Endothelial cell of hepatic sinusoid (primary cell): Measurements from ENCODE around the gene MECP2.

ENCODE experiments used
- in situ Hi-C: cut with HindIII; loops from 2 replicates; pipeline ENCODE4 v1.10.0; 2017; ENCODE audit warnings: low sequenced_read_pairs

MECP2 gene

DNA sequence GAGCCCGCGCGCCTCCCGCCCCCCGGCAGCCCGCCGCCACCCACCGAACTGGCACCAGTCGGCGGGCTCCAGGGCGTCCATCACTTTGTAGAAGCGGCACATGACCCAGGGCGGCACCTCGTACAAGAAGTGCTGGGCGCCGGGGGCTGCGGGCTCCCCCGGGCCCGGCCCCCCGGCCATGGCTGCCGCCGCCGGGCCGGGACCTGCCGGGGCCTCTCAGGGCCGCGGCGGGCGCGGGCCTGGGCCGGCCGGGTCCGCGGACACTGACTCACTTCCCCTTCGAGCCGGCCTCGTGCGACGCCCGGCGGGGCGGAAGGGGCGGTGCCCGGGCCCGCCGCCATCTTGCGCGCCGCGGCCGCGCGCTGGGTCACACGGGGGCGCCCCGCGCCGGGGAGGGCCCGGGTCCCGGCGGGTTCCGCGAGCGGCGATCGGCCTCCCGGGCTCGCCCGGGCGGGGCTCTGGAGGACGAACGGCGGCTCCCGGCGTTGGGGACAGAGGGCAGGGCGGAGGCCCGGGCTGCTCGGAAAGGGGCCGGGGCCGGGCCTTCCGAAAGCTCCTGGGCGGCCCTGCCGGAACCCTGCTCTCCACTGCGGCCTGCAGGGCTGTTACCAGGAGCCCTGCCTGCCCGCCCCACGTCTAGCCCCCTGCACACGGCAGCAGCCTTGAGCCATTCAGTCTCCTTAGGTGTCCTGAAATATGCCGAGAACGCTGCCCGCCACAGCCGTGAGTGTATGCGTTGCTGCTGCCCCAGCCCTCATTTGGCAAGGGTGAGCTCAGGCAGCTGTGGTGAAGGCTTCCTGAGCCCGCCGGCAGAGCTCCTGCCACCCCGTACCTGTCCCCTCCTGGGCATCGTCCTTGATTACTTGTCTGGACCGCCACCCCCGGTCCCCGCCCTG, 77.6 kb downstream of the MECP2 start, which contains the start of gene IRAK1:
Gene IRAK1 (minus strand): TSS at position 270 of the 896 bp plus-strand sequence. CDS start 90 bp downstream, at position 180.
- in situ Hi-C loops, result no loop called here

DNA sequence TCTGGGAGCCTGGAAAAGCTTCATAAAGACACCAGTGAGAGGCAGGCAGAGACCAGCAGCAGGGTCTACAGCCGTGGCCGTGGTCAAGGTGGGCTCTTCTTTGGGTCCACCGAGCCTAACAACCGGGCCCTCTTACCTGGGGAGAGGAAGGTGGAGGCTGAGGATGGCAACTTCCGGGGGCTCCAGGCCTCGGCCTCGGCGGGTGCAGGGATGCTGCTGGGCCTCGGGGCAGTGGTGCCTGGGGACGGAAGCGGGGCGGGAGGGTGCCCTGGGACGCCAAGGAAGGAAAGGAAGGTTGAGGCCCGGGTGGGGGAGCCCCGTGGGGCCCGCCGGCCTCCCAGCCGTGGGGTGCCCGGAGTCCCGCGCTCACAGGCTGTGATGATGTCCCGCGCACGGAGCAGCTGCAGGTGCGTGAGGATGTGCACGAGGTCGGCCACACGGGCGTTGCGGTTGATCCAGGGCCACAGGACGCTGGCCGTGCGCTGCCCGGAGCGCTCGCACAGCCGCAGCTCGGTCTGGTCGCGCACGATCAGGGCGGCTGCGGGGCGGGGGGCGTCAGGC, 78.4 kb downstream of the MECP2 start:
- in situ Hi-C loops, result no loop called here

DNA sequence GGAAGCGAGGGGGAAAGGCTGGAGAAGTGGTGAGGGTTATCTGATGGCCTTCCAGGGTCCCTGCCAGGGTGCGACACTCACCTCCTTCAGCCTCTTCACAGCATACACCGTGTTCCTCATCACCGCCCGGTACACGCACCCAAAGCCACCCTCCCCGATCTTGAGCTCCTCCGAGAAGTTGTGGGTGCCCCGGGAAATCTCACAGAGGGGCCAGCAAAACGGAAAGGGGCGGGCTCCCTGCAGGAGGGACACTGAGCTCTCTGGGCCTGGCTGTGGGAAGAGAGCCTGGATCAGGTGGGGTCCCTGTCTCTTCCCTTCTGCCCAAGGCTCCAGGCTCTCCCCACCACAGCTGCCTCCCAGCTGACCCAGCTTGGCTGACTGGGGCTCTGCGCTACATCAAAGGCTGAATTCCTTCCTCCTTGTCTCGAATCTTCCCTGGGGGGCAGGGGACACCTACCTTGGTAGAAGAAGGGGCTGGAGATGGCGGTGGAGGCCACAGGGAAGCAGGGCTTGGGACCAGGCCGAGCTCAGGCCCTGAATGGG, 78.9 kb downstream of the MECP2 start:
- in situ Hi-C loops, result no loop called here

DNA sequence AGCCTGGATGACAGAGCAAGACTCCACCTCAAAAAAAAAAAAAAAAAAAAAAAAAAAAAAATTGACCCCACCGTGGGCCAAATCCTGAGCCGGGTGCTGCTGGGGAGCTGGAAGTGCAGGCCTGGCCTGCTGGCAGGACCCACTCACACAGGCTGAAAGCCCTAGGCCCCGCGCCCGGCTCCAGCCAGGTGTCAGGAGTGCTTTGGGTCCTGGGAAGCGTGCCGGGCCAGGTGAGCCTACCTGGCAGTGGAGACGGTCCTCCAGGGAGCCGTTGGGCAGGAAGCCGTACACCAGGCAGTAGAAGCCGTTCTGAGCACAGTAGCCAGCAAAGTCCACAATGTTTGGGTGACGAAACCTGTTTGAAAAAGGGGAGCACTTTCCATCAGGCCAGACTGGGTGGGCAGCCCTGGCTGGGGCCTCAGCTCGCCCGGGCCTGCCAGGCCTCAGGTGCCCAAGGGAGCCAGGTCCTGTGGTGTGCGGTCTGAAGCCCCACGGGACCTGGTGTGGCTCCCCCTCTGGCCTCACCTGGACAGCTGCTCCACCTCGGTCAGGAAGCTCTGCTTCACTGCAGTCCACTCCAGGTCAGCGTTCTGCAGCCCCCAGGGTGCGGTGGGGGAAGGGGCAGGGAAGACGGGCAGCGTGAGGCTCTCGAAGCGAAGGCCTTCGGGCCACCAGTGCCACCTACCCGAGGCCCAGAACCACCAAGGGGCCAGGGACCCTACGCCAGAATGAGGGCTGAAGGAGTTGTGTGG, 79.6 kb downstream of the MECP2 start:
- in situ Hi-C loops, result no loop called here

DNA sequence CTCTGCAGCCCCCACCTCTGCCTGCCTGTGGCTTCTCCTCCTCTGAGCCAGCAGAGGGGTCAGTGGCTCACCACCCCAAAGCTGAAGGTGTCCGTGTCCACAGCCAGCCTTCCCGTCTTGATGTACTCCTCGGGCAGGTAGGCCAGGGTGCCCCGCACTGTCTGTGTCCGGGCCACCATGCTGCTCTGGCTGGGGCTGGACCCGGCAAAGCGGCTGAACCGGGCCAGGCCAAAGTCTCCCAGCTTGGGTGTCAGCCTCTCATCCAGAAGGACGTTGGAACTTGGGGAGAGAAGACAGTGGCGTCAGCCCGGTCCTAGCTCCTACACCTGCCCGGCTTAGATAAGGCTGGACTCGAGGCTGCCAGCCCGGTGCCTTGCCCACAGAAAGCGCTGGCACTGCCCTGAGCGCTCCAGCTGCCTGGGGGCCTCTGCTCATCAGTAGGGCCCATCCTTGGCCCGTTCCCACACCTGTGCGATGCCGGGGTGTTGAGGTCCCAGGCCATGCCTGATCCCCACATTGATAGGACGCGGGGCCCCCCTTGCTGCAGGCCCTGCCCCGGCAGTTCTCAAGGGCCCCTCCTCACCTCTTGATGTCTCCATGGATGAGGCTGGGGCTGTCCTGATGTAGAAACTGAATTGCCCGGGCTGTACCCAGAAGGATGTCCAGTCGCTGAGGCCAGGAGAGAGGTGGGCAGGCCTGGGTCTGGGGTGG, 81.0 kb downstream of the MECP2 start:
- in situ Hi-C loops, result no loop called here

DNA sequence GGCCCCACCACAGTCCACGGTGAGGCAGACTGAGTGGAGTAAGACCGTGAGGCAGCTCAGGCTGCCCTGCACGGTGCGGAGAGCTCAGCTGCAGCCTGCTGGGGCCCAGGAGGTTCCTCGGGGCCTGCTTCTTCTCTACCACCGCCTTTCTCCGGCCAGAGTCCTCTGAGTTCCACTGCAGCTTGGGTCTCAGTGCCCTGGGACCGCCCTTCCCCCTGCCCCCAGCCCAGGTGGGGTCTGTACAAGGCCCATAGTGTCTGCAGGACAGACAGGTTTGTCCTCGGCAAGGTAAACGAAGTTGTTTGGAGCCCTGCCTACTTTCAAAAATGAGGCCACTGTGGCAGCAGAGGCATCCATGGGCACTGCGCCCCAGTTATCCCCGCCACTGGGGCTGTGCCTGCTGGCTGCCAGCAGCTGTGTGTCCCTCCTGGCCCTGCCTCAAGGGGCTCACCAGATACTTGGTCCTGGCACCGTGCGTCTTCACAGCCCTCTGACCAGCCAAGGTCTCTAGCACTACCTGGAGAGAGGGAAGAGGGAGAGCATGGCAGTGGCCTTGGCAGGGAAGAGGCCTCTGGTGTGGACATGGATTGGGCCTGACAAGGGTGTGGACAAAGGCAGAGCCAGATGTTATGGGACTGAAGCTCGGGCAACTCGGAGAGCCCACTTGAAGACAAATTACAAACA, 81.8 kb downstream of the MECP2 start:
- in situ Hi-C loops, result no loop called here

DNA sequence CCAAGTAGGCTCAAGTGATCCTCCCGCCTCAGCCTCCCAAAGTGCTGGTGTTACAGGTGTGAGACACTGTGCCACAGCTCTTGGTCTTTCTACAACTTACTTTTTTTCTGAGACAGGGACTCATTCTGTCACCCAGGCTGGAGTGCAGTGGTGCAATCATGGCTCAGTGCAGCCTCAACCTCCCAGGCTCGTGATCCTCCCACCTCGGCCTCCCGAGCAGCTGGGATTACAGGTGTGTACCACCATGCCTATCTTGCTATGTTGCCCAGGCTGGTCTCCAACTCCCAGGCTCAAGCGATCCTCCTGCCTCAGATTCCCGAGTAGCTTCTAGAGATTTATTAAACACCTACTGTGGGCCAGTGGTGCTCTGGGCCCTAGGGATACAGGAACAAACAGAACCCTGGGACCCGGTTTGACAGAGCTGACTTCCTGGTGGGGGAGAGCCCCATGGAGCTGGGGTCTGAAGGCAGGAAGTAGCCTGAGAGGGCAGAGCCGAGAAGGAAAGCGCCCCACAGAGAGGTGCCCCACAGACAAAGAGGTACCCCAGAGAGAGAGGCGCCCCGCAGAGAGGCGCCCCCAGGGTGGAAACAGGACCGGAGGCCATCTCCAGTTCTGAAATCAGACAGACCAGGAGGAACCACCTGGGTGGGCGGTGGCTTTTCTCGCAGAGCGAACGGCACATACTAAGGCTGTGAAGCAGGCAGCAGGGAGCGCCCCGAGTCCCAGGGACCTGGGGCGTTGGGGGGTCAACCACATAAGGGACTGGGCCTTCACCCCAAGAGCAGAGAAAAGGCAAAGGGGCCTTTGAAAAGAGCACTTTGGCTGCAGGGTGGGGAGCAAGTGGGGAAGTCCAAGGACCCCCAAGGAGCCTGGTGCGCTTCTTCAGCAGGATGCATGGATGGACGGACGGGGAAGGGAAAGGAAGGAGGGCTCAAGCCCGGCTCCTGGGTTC, 82.8 kb downstream of the MECP2 start:
- in situ Hi-C loops, result no loop called here

DNA sequence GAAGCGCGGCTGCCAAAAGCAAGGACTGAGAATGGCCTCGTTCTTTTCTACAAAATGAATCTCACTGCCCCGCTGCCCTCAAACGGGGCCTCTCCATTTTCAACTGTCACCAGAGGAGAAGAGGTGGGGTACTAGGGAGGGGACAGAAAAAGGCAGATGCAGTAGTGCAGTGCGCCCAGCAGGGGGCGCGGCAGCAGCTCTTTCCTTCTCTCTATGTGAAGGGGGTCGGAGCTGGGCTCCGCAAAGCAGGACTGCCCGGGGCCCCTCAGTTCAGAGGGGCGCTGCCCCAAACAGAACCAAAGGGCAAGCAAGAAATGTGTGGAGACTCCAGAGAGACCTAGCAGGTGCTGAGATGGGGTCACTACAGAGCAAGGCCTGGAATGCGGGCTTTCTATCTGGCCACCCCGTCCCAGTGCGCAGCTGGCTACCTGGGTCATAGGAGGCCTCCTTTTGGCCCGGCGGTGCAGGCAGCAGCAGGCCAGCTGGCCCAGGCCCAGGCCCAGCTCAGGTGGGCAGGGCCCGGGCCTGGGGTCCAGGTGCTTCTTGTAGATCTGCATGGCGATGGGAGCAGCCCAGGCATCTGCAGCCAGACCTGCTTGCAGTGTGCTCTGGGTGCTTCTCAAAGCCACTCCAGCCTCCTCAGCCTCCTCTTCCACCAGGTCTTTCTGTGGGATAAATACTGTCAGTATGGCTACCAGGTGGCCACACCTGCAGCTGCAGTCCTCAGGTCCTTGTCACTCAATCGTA, 83.7 kb downstream of the MECP2 start:
- in situ Hi-C loops, result no loop called here

DNA sequence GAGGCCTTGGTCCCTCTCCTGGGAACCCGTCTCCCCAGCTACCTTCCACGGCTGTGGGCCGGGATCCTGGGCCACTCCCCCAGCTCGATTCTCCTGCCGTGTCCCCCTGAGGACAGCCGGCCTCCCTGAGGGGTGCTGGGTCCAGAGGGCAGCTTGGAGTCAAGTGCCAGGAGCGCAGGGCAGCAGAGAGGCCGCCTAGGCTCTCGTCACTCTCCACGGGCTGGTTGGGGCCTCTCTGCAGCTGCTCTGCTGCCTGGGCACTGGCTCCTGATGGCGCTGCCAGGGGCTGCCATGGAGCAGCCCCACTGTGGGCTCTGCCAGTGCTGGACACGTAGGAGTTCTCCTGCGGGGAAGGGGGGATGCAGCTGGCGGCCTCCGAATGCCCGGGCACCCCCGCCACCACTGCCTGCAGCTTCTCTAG, 84.5 kb downstream of the MECP2 start:
- in situ Hi-C loops, result no loop called here

DNA sequence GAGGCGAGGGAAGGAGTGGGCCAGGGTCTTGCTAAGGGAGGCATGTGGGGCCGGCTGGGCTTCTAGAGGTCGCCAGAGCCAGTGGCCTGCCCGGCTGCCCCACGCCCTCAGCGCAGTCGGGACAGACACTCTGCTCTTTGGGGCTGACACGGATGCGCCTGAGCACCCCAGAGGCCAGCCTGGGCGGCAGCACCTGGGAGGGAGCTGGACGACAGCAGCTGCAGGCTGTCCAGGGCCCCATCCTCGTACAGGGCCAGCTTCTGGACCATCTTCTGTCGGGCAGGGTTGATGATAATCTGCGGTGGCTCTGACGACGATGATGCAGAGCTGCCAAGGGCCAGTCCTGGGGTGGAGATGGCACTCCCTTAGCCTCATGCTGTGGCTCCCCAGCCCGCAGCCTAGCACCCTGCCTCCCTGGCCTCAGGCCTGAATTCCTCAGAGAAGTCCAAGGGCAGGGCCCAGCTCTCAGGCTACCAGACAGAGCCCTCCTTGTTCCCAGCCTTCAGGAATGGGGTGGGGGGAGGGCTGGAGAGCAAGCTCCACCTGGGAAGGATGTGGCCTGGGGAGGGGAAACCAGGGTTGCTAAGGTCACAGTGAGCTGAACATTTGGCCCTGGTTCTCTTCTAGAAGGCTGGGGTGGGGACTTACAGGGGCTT, 85.1 kb downstream of the MECP2 start:
- in situ Hi-C loops, result no loop called here

DNA sequence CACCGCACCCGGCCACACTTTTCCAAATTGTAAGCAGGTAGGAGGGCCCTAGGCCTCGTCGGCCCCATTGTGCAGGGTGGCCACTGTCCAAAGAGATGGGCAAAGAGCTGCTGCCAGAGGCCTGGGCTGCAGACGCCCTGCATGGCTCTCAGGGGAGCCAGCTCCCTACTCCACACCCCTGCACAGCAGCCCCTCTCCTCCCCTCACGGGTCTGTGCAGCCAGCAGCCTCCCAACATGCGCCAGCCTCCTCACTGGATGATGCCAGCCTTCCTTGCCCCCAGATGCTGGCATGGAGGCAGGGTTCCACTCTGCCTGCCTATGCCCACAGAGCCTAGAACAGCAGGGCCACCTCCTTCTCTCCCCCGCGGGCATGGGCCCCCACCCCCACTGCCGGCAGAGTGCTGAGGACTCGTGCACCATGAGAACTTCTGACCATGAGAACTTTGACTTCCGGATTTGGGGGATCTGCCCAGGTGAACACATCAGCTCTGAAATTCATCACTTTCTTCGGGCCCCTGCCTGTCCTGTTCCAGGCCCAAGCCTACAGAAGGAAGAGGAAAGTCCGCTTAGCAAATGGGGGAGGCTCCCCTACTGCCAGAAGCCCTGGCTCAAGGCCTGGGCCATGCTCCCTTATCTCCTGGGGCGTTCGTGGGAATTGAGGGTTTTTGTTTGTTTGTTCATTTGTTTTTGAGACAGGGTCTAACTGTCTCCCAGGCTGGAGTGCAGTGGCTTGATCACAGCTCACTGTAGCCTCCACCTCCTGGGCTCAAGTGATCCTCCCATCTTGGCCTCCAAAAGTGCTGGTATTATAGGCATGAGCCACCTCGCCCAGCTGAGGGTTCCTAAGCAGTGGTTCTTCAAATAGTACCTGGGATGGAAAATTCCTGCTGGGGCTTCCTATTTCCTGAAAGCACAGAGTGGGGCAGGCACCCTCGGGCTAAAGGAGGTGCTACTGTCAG, 85.9 kb downstream of the MECP2 start:
- in situ Hi-C loops, result no loop called here

DNA sequence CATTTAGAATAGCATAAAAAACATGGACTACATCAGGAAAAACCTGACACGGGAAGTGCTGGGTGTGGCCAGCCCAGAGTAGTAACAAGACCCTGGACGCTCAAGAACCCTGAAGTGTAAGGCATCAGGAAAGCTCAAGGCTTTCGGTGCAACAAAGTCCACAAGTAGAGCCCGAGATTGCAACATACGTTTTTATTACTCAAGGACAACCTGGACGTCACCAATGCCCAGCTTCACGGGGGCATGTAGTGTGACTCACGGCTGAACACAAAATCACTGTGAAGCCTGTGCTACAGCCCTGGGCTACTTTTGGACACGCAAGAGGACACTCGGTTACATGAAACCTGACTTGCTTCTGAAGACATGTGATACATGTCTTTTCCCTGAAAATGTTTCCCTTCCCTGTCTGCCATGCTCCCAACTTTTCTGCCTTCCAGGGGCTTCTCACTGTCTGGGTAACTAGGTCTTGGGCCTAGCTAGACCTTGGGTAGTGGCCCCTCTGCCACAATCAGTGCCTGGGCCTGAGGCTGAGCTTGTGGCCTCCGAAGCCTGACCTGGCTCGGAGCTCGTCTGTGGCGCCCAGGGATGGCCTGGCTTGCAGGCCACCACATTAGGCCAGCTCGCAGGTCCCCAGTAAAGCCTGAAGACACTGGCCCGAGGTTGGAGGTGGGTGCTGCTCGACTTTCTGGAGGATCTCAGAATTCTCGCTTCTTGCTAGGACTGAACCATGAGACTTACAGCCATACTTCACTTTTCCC, 87.0 kb downstream of the MECP2 start:
- in situ Hi-C loops, result no loop called here

DNA sequence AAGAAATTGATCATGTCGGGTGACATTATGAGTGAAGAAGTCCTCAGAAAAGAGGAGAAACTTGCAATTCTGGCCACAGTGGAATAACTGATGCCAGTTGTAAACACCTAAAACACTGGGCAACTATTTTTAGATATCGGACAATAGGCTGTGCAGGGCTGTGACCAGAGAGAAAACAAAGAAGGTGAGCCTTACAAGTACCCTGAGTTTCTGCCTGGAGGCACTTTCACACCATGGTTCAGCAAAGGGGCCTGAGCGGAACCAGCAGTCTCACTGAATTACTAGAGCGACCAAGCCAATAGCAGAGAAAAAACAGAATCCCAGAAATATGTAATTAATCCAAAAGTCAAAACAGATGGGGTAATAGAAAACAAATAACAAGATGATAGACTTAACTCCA, 89.0 kb downstream of the MECP2 start:
- in situ Hi-C loops, result no loop called here

DNA sequence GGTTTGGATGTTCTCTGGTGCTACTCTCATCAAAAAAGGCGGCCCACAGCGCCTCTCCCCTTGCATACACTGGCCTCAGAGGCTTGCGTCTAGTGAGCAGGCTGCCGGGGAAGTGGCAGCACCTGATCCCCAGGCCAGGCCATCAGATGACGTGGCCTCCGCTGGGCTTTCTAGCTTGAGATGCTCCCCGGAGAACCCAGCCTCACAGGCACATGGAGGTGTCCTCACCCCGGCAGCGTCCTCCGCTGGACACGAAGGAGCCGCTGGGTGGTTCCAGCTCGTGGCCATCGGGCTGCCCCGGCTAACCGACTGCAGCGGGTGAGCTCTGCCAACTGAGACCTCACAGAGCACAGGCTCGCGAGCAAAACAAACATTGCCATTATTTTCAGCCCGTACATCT, 90.6 kb downstream of the MECP2 start:
- in situ Hi-C loops, result no loop called here

DNA sequence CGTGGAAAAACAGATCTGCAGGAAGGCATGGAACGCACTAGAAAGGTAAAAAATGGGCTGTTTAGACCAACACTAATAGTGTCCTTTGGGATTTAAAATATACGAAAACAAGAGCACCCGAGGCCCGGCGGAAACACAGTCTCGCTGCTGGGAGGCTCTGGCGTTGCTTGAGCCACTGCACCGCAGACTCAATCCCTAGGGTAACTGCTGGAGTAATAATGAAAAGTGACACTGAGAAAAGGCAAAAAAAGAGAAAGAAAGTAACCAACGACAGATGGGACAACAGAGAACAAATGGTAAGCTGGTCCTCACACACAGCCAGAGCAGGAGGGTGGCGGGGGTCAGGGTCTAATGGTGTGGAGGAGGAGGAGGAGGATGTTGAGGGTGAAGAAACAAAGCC, 93.2 kb downstream of the MECP2 start:
- in situ Hi-C loops, result no loop called here

DNA sequence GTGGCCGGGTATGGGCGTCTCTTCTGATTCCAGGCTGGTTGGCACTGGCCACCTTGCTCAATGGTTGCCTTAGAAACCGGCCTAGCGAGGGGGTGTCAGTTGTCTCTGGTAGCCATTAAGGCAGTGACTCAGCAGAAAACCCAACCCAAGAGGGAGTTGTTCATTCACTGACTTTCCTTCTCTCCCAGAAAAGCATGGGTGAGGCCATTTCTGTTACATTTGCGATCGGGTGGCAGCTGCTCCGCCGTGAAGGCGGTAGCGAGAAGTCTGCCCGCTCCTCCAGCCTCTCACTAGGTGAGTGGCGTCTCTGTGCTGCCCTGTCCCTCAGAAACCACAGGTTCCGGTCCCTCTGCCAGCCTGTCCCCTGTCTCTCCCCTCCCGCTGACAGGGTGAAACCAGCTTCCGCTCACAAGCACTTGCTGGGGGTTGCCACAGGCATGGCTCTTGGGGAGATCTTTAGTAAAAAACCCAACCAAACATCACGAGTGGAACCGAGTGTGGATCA, 95.2 kb downstream of the MECP2 start:
- in situ Hi-C loops, result no loop called here
